ENCODE data around the gene STARD7.

DNA sequence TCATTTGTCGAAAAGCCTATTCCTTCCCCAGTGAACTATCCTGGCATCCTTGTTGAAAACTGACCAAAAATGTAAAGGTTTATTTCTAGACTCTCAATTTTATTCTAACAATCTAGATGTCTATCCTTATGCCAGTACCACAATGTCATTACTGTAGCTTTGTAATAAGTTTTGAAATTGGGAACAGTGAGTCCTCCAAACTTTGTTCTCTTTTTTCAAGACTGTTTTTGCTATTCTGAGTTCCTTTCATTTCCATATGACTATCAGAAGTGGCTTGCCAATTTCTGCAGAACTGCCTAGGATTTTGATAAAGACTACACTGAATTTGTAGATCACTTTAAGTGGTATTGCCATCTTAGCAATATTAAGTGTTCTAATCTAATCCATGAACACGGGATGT lies 9.7 kb downstream of the STARD7 start:
- TF ChIP-seq TAF1 (IDR thresholded peaks at IDR 0.05; ENCODE audit: low read depth, low read length) (no peak), POLR2AphosphoS5 (IDR thresholded peaks at IDR 0.05; ENCODE audit: low read depth, low read length) (no peak), POLR2A (IDR thresholded peaks at IDR 0.05; ENCODE audit: low read depth, low read length) (no peak), SPI1 (IDR thresholded peaks at IDR 0.05; ENCODE audit: low read depth, low read length) (no peak), POU2F2 (IDR thresholded peaks at IDR 0.05; ENCODE audit: low read depth, low read length) (no peak)

Measured in GM12891 (cell line).